Measurements from ENCODE around the gene SLC44A3. TPM values are rescaled to one million over a fixed set of nuclear protein-coding genes. Genes with fewer than 3 reads are reported as not detected.

Gene SLC44A3
- total and polyA plus RNA-seq, 2 of the 13 experiments (the other 11 are each of a cell fraction or from before 2014, with no cell fraction given) = 6.8 to 14.1 TPM

DNA sequence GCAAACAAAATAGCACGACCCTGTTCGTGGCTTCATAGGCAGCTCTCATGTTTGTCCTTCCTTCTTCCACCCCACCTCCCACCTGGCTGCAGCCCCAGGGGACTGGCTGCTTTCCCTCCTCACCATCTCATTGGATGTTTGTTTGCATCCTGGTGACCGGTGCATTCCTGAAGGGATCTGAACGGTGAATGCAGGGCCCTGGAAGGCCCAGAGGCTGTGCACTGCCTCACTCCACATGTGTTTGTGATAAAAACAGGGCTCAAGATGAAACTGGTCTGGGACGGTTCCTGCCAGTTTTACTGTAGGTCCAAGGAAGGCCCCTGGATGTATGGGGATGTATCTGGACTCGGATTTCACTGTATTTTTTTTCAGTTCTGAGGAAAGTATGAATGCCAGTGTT is 63.9 kb downstream of the SLC44A3 start (continued):
- no peak for TF ChIP-seq ZNF142 (CRISPR knock-in tag; IDR thresholded peaks at IDR 0.05)
- peak; percentile 72 for TF ChIP-seq TEAD3 (CRISPR knock-in tag; optimal IDR thresholded peaks at IDR 0.05; ENCODE audit: borderline replicate concordance)
- no peak for TF ChIP-seq RBM39 (IDR thresholded peaks at IDR 0.05; ENCODE audit: low read depth, low read length, poor library complexity, severe bottlenecking)
- TF ChIP-seq NFAT5 (CRISPR knock-in tag; IDR thresholded peaks at IDR 0.05) = no peak
- no peak for TF ChIP-seq RFXAP (CRISPR knock-in tag; IDR thresholded peaks at IDR 0.05; ENCODE audit: borderline replicate concordance)
- no peak for TF ChIP-seq CCAR2 (optimal IDR thresholded peaks at IDR 0.05; ENCODE audit: low read depth, low read length)
- no peak; the same call in 1 of the 2 replicates for TF ChIP-seq ZNF501 (CRISPR knock-in tag; IDR thresholded peaks at IDR 0.05)
- TF ChIP-seq REPIN1 (CRISPR knock-in tag; IDR thresholded peaks at IDR 0.05; ENCODE audit: borderline replicate concordance, low read depth) = no peak
- TF ChIP-seq ZBED4 (CRISPR knock-in tag; IDR thresholded peaks at IDR 0.05; ENCODE audit: borderline replicate concordance) = 0 out of 2 replicates have a peak, but pooled peaks have one; percentile 15
- no peak for TF ChIP-seq ZNF230 (CRISPR knock-in tag; IDR thresholded peaks at IDR 0.05)
- TF ChIP-seq, protein P1, sequence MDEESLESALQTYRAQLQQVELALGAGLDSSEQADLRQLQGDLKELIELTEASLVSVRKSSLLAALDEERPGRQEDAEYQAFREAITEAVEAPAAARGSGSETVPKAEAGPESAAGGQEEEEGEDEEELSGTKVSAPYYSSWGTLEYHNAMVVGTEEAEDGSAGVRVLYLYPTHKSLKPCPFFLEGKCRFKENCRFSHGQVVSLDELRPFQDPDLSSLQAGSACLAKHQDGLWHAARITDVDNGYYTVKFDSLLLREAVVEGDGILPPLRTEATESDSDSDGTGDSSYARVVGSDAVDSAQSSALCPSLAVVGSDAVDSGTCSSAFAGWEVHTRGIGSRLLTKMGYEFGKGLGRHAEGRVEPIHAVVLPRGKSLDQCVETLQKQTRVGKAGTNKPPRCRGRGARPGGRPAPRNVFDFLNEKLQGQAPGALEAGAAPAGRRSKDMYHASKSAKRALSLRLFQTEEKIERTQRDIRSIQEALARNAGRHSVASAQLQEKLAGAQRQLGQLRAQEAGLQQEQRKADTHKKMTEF (CRISPR knock-in tag; IDR thresholded peaks at IDR 0.05) = 0 out of 2 replicates have a peak, but pooled peaks have one; percentile 23

Measured in HepG2 (cell line).